ENCODE data around the gene SFT2D2.

- no peak for TF ChIP-seq HDAC2 (IDR thresholded peaks at IDR 0.05; ENCODE audit: borderline replicate concordance in 1 of 2, low read depth in 2 of 2, low read length in 2 of 2)
- TF ChIP-seq RNF2 (IDR thresholded peaks at IDR 0.05; ENCODE audit: borderline replicate concordance, low read depth, low read length, missing control alignments, poor library complexity, severe bottlenecking): no peak
- TF ChIP-seq JUN (IDR thresholded peaks at IDR 0.05; ENCODE audit: low read depth, low read length): no peak
- no peak for TF ChIP-seq POLR2A (IDR thresholded peaks at IDR 0.05; ENCODE audit: control extremely low read depth in 1 of 2, low read depth in 2 of 2, low read length in 2 of 2)
- no peak for TF ChIP-seq POLR2AphosphoS5 (IDR thresholded peaks at IDR 0.05; ENCODE audit: low read depth, low read length)
- TF ChIP-seq CTCF (IDR thresholded peaks at IDR 0.05; ENCODE audit: control extremely low read depth in 1 of 3, insufficient read depth in 1 of 3, low read depth in 1 of 3, low read length in 3 of 3): no peak
- no peak for TF ChIP-seq CBX5 (IDR thresholded peaks at IDR 0.05; ENCODE audit: low read depth, low read length)
- no peak for TF ChIP-seq E2F6 (IDR thresholded peaks at IDR 0.05)
- no peak for TF ChIP-seq MAX (IDR thresholded peaks at IDR 0.05)
- no peak for TF ChIP-seq KDM5A (IDR thresholded peaks at IDR 0.05; ENCODE audit: low read length)
- no peak for TF ChIP-seq SP1 (IDR thresholded peaks at IDR 0.05; ENCODE audit: low read depth, low read length)
- TF ChIP-seq EP300 (IDR thresholded peaks at IDR 0.05; ENCODE audit: borderline replicate concordance in 1 of 2, low read depth in 2 of 2, low read length in 2 of 2): no peak
- no peak for TF ChIP-seq SP2 (IDR thresholded peaks at IDR 0.05; ENCODE audit: low read length)
- no peak for TF ChIP-seq BCL11A (IDR thresholded peaks at IDR 0.05; ENCODE audit: low read depth in 2 of 2, low read length in 2 of 2)
Measured at GRCh38 chr1:168291222-168291837, 65.5 kb downstream of the SFT2D2 start.

Measured in H1 (cell line).